DND-41 (cell line): Measurements from ENCODE around the gene KITLG.
"Not testable (repeated sequence)": the region's sequence is repeated elsewhere in the genome, so short reads cannot be mapped to it uniquely, and the experiment has no call there.

Experiments
- ATAC-seq: fragments of 200-7000 bp; cut with Tn5 transposase; 3 replicates; pipeline ENCODE4 v1.9.1; 2021; ENCODE audit warnings: low read depth; ENCODE audit not compliant: insufficient read depth
- DNase-seq: peaks from one replicate; pipeline ENCODE4 v3.0.0-alpha.2; 2020
- H2AFZ ChIP-seq: 2 replicates; pipeline ENCODE4 v1.6.0; 2012; ENCODE audit warnings: low read depth, low read length
- H3K27ac ChIP-seq: 2 replicates; pipeline ENCODE4 v1.5.1; 2012; ENCODE audit warnings: low read length, inconsistent platforms
- H3K27me3 ChIP-seq: fragments of 200-600 bp; sonication (generic); 2 replicates; pipeline ENCODE4 v1.6.0; 2012; ENCODE audit warnings: low read length, mild to moderate bottlenecking, inconsistent platforms; ENCODE audit not compliant: insufficient read depth, poor library complexity
- H3K36me3 ChIP-seq: 2 replicates; pipeline ENCODE4 v1.5.1; 2012; ENCODE audit warnings: low read length, inconsistent platforms; ENCODE audit not compliant: insufficient read depth
- H3K4me1 ChIP-seq: 2 replicates; pipeline ENCODE4 v1.5.1; 2012; ENCODE audit warnings: mild to moderate bottlenecking, low read length; ENCODE audit not compliant: insufficient read depth
- H3K4me2 ChIP-seq: 2 replicates; pipeline ENCODE4 v1.6.0; 2012; ENCODE audit warnings: mild to moderate bottlenecking, moderate library complexity, low read length, inconsistent platforms; ENCODE audit not compliant: insufficient read depth
- H3K4me3 ChIP-seq, 2 experiments: fragments of 200-600 bp in 1 of 2; shearing (Covaris generic) in 1 of 2; 2 replicates each; pipeline ENCODE4 v1.5.1; 2012 to 2016; ENCODE audit warnings: inconsistent platforms in 2 of 2, low read length in 2 of 2, mild to moderate bottlenecking in 2 of 2, low read depth in 1 of 2, moderate library complexity in 1 of 2
- H3K79me2 ChIP-seq: 2 replicates; pipeline ENCODE4 v1.6.0; 2012; ENCODE audit warnings: low read length, inconsistent platforms; ENCODE audit not compliant: insufficient read depth
- H3K9ac ChIP-seq: 2 replicates; pipeline ENCODE4 v1.6.0; 2012; ENCODE audit warnings: low read depth, mild to moderate bottlenecking, inconsistent platforms, low read length, moderate library complexity
- H3K9me3 ChIP-seq: 2 replicates; pipeline ENCODE4 v1.5.1; 2012; ENCODE audit warnings: low read length, moderate library complexity, mild to moderate bottlenecking, inconsistent platforms; ENCODE audit not compliant: insufficient read depth, severe bottlenecking
- H4K20me1 ChIP-seq: 2 replicates; pipeline ENCODE4 v1.6.0; 2012; ENCODE audit warnings: low read length; ENCODE audit not compliant: insufficient read depth
- EZH2 ChIP-seq: IDR thresholded peaks from 3 replicates; pipeline ENCODE4 v1.6.1; 2012; ENCODE audit warnings: borderline replicate concordance, low read depth, mild to moderate bottlenecking, moderate library complexity, low read length, inconsistent platforms; ENCODE audit not compliant: severe bottlenecking
- TF ChIP-seq, protein P1 (sequence below): IDR thresholded peaks from 2 replicates; pipeline ENCODE4 v1.5.1; 2012; ENCODE audit warnings: borderline replicate concordance, low read length, moderate library complexity, mild to moderate bottlenecking; ENCODE audit not compliant: poor library complexity, severe bottlenecking; ENCODE audit errors: extremely low read depth

Gene KITLG

GRCh38 chr12:88471331-88472045 is 108.8 kb downstream of the KITLG start:
- Histone ChIP-seq H3K27me3 (no peaks in the 10 kb centered on the region), H3K79me2 (no peaks in the 10 kb centered on the region), H3K36me3 (no peaks in the 10 kb centered on the region), H3K4me2 (no peak overlapping the region), H3K4me3 (no peak overlapping the region), H3K4me1 (no peaks in the 10 kb centered on the region), H3K9me3 (no peaks in the 10 kb centered on the region), H2AFZ (no peak overlapping the region), H3K9ac (no peak overlapping the region), H3K27ac (no peak overlapping the region), H4K20me1 (no peaks in the 10 kb centered on the region)
- TF ChIP-seq, protein P1, sequence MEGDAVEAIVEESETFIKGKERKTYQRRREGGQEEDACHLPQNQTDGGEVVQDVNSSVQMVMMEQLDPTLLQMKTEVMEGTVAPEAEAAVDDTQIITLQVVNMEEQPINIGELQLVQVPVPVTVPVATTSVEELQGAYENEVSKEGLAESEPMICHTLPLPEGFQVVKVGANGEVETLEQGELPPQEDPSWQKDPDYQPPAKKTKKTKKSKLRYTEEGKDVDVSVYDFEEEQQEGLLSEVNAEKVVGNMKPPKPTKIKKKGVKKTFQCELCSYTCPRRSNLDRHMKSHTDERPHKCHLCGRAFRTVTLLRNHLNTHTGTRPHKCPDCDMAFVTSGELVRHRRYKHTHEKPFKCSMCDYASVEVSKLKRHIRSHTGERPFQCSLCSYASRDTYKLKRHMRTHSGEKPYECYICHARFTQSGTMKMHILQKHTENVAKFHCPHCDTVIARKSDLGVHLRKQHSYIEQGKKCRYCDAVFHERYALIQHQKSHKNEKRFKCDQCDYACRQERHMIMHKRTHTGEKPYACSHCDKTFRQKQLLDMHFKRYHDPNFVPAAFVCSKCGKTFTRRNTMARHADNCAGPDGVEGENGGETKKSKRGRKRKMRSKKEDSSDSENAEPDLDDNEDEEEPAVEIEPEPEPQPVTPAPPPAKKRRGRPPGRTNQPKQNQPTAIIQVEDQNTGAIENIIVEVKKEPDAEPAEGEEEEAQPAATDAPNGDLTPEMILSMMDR: no peak
- no peak for TF ChIP-seq EZH2
- ATAC-seq (no peak), DNase-seq (no peak)

DNA sequence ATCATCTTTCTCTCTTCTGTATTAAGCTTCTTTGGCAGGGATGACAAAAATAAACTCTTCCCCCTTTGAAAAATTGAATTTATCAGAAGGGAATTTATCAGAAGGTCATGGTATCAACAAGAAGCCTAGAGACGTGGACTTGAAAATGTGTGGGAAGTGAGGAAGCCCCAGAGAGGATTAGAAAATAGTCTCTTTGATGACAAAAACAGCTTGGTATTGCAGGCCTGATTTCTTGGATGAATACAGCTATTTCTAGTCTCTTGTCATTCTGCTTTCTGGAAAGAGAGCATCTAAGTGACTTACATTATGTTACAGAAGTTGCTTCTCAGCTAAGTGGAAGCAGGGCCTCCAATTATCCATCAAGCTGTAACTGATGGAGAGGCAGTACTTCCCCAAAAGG is 111.1 kb downstream of the KITLG start:
- TF ChIP-seq EZH2: no peak
- TF ChIP-seq, protein P1: no peak

DNA sequence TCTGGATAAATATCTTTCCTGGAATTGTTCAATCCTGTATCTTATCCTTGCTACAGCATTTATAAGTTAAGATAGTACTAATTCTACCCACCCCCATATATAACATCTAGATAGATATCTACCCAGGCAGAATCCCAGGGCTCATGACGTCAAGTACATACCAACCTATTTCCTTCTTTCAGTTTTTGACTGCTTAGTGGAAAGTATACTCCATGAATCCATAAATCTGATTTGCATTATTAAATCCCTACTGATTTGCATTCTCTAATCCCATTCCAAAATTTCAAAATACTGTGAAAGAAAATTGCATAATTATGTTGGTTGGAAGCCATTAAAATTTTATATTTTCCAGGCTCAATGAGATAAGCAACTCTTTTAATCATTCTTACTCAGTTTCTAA is 111.7 kb downstream of the KITLG start:
- no peak overlapping the region for H3K9ac ChIP-seq
- H3K79me2 ChIP-seq: no peaks in the 10 kb centered on the region
- no peaks in the 10 kb centered on the region for H3K27me3 ChIP-seq
- H2AFZ ChIP-seq: no peak overlapping the region
- no peaks in the 10 kb centered on the region for H4K20me1 ChIP-seq
- no peak overlapping the region for H3K4me2 ChIP-seq
- no peak for DNase-seq
- no peaks in the 10 kb centered on the region for H3K9me3 ChIP-seq
- no peaks in the 10 kb centered on the region for H3K4me1 ChIP-seq
- no peak overlapping the region for H3K27ac ChIP-seq
- no peak for TF ChIP-seq EZH2
- TF ChIP-seq, protein P1: no peak
- H3K36me3 ChIP-seq: no peaks in the 10 kb centered on the region
- no peak for ATAC-seq
- H3K4me3 ChIP-seq: no peak overlapping the region

More for the DNA sequence above, 111.1 kb downstream of the KITLG start:
- Histone ChIP-seq H3K9ac (no peak overlapping the region), H3K4me2 (no peak overlapping the region), H4K20me1 (no peaks in the 10 kb centered on the region), H3K36me3 (no peaks in the 10 kb centered on the region), H3K27ac (no peak overlapping the region), H3K9me3 (no peaks in the 10 kb centered on the region), H3K4me3 (no peak overlapping the region), H3K27me3 (no peaks in the 10 kb centered on the region), H3K4me1 (no peaks in the 10 kb centered on the region), H2AFZ (no peak overlapping the region), H3K79me2 (no peaks in the 10 kb centered on the region)
- DNase-seq (no peak), ATAC-seq (no peak)

- DNase-seq, H3K36me3 ChIP-seq, H3K9ac ChIP-seq, H3K27me3 ChIP-seq, H3K9me3 ChIP-seq, H3K4me1 ChIP-seq, H3K79me2 ChIP-seq, H2AFZ ChIP-seq, H3K27ac ChIP-seq, H3K4me2 ChIP-seq, H3K4me3 ChIP-seq, H4K20me1 ChIP-seq, ATAC-seq: not testable (repeated sequence)
These were observed 113.6 kb downstream of the KITLG start for GRCh38 chr12:88466708-88467107.
